WTC11 (cell line): ENCODE measurements around the gene LRRFIP1. TPM values are rescaled to one million over a fixed set of nuclear protein-coding genes. Genes with fewer than 3 reads are reported as not detected.

ENCODE experiments used
- ATAC-seq: fragments of 200-7000 bp; cut with Tn5 transposase; 2 replicates; pipeline ENCODE4 v1.10.0; 2021; ENCODE audit warnings: mild to moderate bottlenecking, moderate library complexity
- CTCF ChIA-PET: fragments of 300-600 bp; sonication (Branson Sonifier 250); formaldehyde crosslinking; loops from one replicate; lab custom pipeline; 2021; ENCODE audit warnings: antibody characterized with exemption; lab: Charles Lee
- POLR2A ChIA-PET: fragments of 350-600 bp; sonication (Branson Sonifier 250); formaldehyde crosslinking; loops from one replicate; lab custom pipeline; 2021; ENCODE audit warnings: antibody characterized with exemption; lab: Charles Lee
- DNase-seq: peaks from one replicate; pipeline ENCODE4 v3.0.0; 2021; ENCODE audit warnings: low spot score
- H3K27ac Mint-ChIP-seq: 2 replicates; pipeline ENCODE4 v1.8.0; 2021; ENCODE audit warnings: mixed read lengths
- H3K27me3 Mint-ChIP-seq: 2 replicates; pipeline ENCODE4 v1.8.0; 2021; ENCODE audit warnings: low read depth, mild to moderate bottlenecking, moderate library complexity, mixed read lengths
- H3K36me3 Mint-ChIP-seq: 2 replicates; pipeline ENCODE4 v1.8.0; 2021; ENCODE audit warnings: mixed read lengths
- H3K4me1 Mint-ChIP-seq: 2 replicates; pipeline ENCODE4 v1.8.0; 2022; ENCODE audit warnings: mixed read lengths
- H3K4me3 Mint-ChIP-seq: 2 replicates; pipeline ENCODE4 v1.8.0; 2021; ENCODE audit warnings: mild to moderate bottlenecking, moderate library complexity, mixed read lengths
- H3K9me3 Mint-ChIP-seq: 2 replicates; pipeline ENCODE4 v1.8.0; 2021; ENCODE audit warnings: mixed read lengths
- CBFB ChIP-seq: sonication (generic); formaldehyde crosslinking; IDR thresholded peaks from 2 replicates; pipeline ENCODE4 v1.8.1; 2022; ENCODE audit warnings: mild to moderate bottlenecking, low read depth, missing genetic modification reagents
- ELF4 ChIP-seq: sonication (generic); formaldehyde crosslinking; IDR thresholded peaks from 2 replicates; pipeline ENCODE4 v1.8.1; 2022; ENCODE audit warnings: low read depth, mild to moderate bottlenecking, moderate library complexity, missing genetic modification reagents
- ESRRA ChIP-seq: sonication (generic); formaldehyde crosslinking; IDR thresholded peaks from 2 replicates; pipeline ENCODE4 v1.8.1; 2022; ENCODE audit warnings: mild to moderate bottlenecking, missing genetic modification reagents, borderline replicate concordance
- ETV6 ChIP-seq: sonication (generic); formaldehyde crosslinking; IDR thresholded peaks from 2 replicates; pipeline ENCODE4 v1.8.1; 2022; ENCODE audit warnings: mild to moderate bottlenecking, missing genetic modification reagents
- FOXP1 ChIP-seq: sonication (generic); formaldehyde crosslinking; IDR thresholded peaks from 2 replicates; pipeline ENCODE4 v1.8.0; 2022; ENCODE audit warnings: missing genetic modification reagents, mild to moderate bottlenecking, moderate library complexity, borderline replicate concordance
- GTF2I ChIP-seq: fragments of 250-450 bp; sonication (Bioruptor Pico); conservative IDR thresholded peaks from 2 replicates; pipeline ENCODE4 v1.4.0; 2021; ENCODE audit warnings: mild to moderate bottlenecking
- KAT7 ChIP-seq: sonication (generic); formaldehyde crosslinking; IDR thresholded peaks from 2 replicates; pipeline ENCODE4 v1.8.1; 2023; ENCODE audit warnings: missing genetic modification reagents, mild to moderate bottlenecking, borderline replicate concordance
- NFE2L1 ChIP-seq: sonication (generic); formaldehyde crosslinking; IDR thresholded peaks from 2 replicates; pipeline ENCODE4 v1.8.1; 2023; ENCODE audit warnings: missing genetic modification reagents
- SMAD4 ChIP-seq: sonication (generic); formaldehyde crosslinking; IDR thresholded peaks from 2 replicates; pipeline ENCODE4 v1.8.0; 2022; ENCODE audit warnings: mild to moderate bottlenecking, missing genetic modification reagents
- SP1 ChIP-seq: sonication (generic); formaldehyde crosslinking; conservative IDR thresholded peaks from 2 replicates; pipeline ENCODE4 v1.8.1; 2022; ENCODE audit warnings: missing genetic modification reagents
- TEAD4 ChIP-seq: sonication (generic); formaldehyde crosslinking; IDR thresholded peaks from 2 replicates; pipeline ENCODE4 v1.8.0; 2022; ENCODE audit warnings: mild to moderate bottlenecking, missing genetic modification reagents
- ZNF219 ChIP-seq: sonication (generic); formaldehyde crosslinking; IDR thresholded peaks from 2 replicates; pipeline ENCODE4 v1.8.0; 2023; ENCODE audit warnings: missing genetic modification reagents, mild to moderate bottlenecking, borderline replicate concordance
- ZNF671 ChIP-seq: fragments of 250-450 bp; sonication (Bioruptor Pico); IDR thresholded peaks from 2 replicates; pipeline ENCODE4 v1.8.0; 2021; ENCODE audit warnings: mild to moderate bottlenecking
- total RNA-seq: library from RNA; stranded (reverse); gene quantifications from 3 replicates; pipeline ENCODE4 v1.2.3, GENCODE V29; 2021
- TF ChIP-seq, protein P1 (sequence below): fragments of 250-450 bp; sonication (Bioruptor Pico); IDR thresholded peaks from 2 replicates; pipeline ENCODE4 v1.9.0; 2021; ENCODE audit warnings: moderate library complexity, mild to moderate bottlenecking, inconsistent platforms, borderline replicate concordance
- TF ChIP-seq, protein P2 (sequence below): fragments of 250-450 bp; sonication (Bioruptor Pico); IDR thresholded peaks from 2 replicates; pipeline ENCODE4 v1.8.0; 2021; ENCODE audit warnings: mild to moderate bottlenecking
- TF ChIP-seq, protein P3 (sequence below): fragments of 250-450 bp; sonication (Bioruptor Pico); IDR thresholded peaks from 2 replicates; pipeline ENCODE4 v1.9.0; 2021; ENCODE audit warnings: mild to moderate bottlenecking, borderline replicate concordance
- TF ChIP-seq, protein P4 (sequence below): sonication (generic); formaldehyde crosslinking; IDR thresholded peaks from 2 replicates; pipeline ENCODE4 v1.8.1; 2022; ENCODE audit warnings: mild to moderate bottlenecking, missing genetic modification reagents, moderate library complexity, borderline replicate concordance
- TF ChIP-seq, protein P5 (sequence below): sonication (generic); formaldehyde crosslinking; IDR thresholded peaks from 2 replicates; pipeline ENCODE4 v1.8.1; 2022; ENCODE audit warnings: mild to moderate bottlenecking, moderate library complexity, missing genetic modification reagents
- TF ChIP-seq, protein P6 (sequence below): sonication (generic); formaldehyde crosslinking; IDR thresholded peaks from 2 replicates; pipeline ENCODE4 v1.8.0; 2022; ENCODE audit warnings: mild to moderate bottlenecking, missing genetic modification reagents
- TF ChIP-seq, protein P7 (sequence below): fragments of 200-600 bp; IDR thresholded peaks from 2 replicates; pipeline ENCODE4 v1.8.0; 2022; ENCODE audit warnings: antibody characterized with exemption

The LRRFIP1 gene
- total RNA-seq, 1 experiment from 2014 or later: 88.4 TPM

DNA sequence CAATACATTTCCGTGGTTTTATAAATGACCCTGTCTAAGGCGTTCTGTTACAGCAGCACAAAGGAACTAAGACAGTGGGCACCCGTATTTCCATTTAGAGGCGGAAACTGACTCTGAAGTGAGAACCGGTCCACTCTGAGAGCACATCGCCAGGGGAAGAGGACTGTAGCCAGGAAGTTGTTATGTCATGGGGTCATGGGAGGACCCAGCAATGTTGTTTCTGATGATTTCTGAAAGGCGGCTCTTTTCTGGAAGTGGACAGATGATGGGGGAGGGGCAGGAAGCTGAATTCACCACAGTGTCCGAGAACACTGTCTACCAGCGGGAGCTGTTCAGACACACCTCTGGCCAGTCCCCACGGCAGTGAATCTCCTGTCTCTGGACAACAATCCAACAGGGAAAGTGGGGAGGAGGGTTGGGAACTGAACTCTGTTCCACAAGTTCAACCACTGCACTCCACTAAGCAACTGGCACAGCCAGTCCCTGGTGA, 2.1 kb upstream of the LRRFIP1 start:
- peaks cover 44% of the 10 kb centered on the region for H3K27me3 Mint-ChIP-seq
- H3K4me3 Mint-ChIP-seq: peak overlapping the region; percentile 76; the same call in 1 of the 2 replicates
- ChIA-PET POLR2A (no interaction called here), CTCF (interaction anchor here (1.0 to 2.2 kb wide), 3 partner anchors 11 to 150 kb away, joined by 3 to 12 read pairs (median 3); no protein-coding TSS in a partner anchor)
- H3K4me1 Mint-ChIP-seq: peaks cover 34% of the 10 kb centered on the region
- H3K36me3 Mint-ChIP-seq: peaks cover 14% of the 10 kb centered on the region
- no peak overlapping the region for H3K27ac Mint-ChIP-seq
- no peak for DNase-seq
- TF ChIP-seq ZNF219 (CRISPR knock-in tag) (no peak), ZNF671 (no peak), FOXP1 (CRISPR knock-in tag) (no peak), ELF4 (CRISPR knock-in tag) (no peak), GTF2I (no peak), ESRRA (CRISPR knock-in tag) (no peak), CBFB (CRISPR knock-in tag) (no peak)
- TF ChIP-seq, protein P1, sequence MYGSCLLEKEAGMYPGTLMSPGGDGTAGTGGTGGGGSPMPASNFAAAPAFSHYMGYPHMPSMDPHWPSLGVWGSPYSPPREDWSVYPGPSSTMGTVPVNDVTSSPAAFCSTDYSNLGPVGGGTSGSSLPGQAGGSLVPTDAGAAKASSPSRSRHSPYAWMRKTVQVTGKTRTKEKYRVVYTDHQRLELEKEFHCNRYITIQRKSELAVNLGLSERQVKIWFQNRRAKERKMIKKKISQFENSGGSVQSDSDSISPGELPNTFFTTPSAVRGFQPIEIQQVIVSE: no peak
- TF ChIP-seq, protein P2, sequence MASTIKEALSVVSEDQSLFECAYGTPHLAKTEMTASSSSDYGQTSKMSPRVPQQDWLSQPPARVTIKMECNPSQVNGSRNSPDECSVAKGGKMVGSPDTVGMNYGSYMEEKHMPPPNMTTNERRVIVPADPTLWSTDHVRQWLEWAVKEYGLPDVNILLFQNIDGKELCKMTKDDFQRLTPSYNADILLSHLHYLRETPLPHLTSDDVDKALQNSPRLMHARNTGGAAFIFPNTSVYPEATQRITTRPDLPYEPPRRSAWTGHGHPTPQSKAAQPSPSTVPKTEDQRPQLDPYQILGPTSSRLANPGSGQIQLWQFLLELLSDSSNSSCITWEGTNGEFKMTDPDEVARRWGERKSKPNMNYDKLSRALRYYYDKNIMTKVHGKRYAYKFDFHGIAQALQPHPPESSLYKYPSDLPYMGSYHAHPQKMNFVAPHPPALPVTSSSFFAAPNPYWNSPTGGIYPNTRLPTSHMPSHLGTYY: no peak
- TF ChIP-seq, protein P3, sequence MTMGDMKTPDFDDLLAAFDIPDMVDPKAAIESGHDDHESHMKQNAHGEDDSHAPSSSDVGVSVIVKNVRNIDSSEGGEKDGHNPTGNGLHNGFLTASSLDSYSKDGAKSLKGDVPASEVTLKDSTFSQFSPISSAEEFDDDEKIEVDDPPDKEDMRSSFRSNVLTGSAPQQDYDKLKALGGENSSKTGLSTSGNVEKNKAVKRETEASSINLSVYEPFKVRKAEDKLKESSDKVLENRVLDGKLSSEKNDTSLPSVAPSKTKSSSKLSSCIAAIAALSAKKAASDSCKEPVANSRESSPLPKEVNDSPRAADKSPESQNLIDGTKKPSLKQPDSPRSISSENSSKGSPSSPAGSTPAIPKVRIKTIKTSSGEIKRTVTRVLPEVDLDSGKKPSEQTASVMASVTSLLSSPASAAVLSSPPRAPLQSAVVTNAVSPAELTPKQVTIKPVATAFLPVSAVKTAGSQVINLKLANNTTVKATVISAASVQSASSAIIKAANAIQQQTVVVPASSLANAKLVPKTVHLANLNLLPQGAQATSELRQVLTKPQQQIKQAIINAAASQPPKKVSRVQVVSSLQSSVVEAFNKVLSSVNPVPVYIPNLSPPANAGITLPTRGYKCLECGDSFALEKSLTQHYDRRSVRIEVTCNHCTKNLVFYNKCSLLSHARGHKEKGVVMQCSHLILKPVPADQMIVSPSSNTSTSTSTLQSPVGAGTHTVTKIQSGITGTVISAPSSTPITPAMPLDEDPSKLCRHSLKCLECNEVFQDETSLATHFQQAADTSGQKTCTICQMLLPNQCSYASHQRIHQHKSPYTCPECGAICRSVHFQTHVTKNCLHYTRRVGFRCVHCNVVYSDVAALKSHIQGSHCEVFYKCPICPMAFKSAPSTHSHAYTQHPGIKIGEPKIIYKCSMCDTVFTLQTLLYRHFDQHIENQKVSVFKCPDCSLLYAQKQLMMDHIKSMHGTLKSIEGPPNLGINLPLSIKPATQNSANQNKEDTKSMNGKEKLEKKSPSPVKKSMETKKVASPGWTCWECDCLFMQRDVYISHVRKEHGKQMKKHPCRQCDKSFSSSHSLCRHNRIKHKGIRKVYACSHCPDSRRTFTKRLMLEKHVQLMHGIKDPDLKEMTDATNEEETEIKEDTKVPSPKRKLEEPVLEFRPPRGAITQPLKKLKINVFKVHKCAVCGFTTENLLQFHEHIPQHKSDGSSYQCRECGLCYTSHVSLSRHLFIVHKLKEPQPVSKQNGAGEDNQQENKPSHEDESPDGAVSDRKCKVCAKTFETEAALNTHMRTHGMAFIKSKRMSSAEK (CRISPR knock-in tag): no peak
- TF ChIP-seq, protein P4, sequence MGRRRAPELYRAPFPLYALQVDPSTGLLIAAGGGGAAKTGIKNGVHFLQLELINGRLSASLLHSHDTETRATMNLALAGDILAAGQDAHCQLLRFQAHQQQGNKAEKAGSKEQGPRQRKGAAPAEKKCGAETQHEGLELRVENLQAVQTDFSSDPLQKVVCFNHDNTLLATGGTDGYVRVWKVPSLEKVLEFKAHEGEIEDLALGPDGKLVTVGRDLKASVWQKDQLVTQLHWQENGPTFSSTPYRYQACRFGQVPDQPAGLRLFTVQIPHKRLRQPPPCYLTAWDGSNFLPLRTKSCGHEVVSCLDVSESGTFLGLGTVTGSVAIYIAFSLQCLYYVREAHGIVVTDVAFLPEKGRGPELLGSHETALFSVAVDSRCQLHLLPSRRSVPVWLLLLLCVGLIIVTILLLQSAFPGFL (CRISPR knock-in tag): no peak
- TF ChIP-seq, protein P5, sequence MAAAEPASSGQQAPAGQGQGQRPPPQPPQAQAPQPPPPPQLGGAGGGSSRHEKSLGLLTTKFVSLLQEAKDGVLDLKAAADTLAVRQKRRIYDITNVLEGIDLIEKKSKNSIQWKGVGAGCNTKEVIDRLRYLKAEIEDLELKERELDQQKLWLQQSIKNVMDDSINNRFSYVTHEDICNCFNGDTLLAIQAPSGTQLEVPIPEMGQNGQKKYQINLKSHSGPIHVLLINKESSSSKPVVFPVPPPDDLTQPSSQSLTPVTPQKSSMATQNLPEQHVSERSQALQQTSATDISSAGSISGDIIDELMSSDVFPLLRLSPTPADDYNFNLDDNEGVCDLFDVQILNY: no peak
- TF ChIP-seq, protein P6, sequence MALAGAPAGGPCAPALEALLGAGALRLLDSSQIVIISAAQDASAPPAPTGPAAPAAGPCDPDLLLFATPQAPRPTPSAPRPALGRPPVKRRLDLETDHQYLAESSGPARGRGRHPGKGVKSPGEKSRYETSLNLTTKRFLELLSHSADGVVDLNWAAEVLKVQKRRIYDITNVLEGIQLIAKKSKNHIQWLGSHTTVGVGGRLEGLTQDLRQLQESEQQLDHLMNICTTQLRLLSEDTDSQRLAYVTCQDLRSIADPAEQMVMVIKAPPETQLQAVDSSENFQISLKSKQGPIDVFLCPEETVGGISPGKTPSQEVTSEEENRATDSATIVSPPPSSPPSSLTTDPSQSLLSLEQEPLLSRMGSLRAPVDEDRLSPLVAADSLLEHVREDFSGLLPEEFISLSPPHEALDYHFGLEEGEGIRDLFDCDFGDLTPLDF (CRISPR knock-in tag): no peak
- TF ChIP-seq, all 79 proteins: peak for 0
- no peak for ATAC-seq
- H3K9me3 Mint-ChIP-seq: peaks cover 10% of the 10 kb centered on the region

DNA sequence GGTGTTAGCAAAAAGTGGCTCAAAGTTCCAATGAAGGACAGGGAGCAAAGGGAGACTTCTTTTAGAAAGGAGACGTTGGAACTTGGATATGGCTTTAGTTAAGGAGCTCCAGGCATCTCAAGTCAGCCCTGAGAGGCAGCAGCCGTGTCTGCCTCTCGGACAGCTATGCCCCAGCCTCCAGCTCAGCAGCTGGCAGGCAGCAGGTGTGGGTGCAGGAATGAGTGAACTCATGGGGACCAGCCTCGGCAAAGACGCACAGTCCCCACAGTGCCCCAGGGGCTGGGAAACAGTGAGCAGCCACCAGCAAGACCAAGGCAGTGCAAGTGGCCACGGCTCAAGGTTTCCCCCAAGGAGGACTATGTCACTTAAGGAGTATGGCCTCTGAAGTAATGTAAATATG, 1.6 kb upstream of the LRRFIP1 start:
- ChIA-PET POLR2A (interaction anchor here (0.6 kb wide), 1 partner anchor 12 kb away, joined by 3 read pairs; no protein-coding TSS in a partner anchor), CTCF (interaction anchor here (1.0 to 2.2 kb wide), 5 partner anchors 11 to 149 kb away, joined by 3 to 12 read pairs (median 6); no protein-coding TSS in a partner anchor)
- Mint-ChIP-seq H3K27ac (no peak overlapping the region), H3K4me3 (peak overlapping the region; percentile 76), H3K9me3 (peaks cover 6% of the 10 kb centered on the region), H3K27me3 (peaks cover 43% of the 10 kb centered on the region), H3K4me1 (peaks cover 35% of the 10 kb centered on the region), H3K36me3 (peaks cover 11% of the 10 kb centered on the region)
- DNase-seq (no peak), ATAC-seq (no peak)
- no peak for TF ChIP-seq ETV6 (CRISPR knock-in tag)
- TF ChIP-seq NFE2L1 (CRISPR knock-in tag): no peak
- TF ChIP-seq KAT7: no peak
- TF ChIP-seq TEAD4 (CRISPR knock-in tag): no peak
- TF ChIP-seq FOXP1 (CRISPR knock-in tag): no peak
- TF ChIP-seq, protein P6 (CRISPR knock-in tag): no peak
- TF ChIP-seq SP1: no peak
- TF ChIP-seq, protein P7, sequence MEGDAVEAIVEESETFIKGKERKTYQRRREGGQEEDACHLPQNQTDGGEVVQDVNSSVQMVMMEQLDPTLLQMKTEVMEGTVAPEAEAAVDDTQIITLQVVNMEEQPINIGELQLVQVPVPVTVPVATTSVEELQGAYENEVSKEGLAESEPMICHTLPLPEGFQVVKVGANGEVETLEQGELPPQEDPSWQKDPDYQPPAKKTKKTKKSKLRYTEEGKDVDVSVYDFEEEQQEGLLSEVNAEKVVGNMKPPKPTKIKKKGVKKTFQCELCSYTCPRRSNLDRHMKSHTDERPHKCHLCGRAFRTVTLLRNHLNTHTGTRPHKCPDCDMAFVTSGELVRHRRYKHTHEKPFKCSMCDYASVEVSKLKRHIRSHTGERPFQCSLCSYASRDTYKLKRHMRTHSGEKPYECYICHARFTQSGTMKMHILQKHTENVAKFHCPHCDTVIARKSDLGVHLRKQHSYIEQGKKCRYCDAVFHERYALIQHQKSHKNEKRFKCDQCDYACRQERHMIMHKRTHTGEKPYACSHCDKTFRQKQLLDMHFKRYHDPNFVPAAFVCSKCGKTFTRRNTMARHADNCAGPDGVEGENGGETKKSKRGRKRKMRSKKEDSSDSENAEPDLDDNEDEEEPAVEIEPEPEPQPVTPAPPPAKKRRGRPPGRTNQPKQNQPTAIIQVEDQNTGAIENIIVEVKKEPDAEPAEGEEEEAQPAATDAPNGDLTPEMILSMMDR: no peak
- no peak for TF ChIP-seq SMAD4 (CRISPR knock-in tag)
